ENCODE data around the gene UGT1A8. TPM values are rescaled to one million over a fixed set of nuclear protein-coding genes. Genes with fewer than 3 reads are reported as not detected.

Gene UGT1A8
- total RNA-seq, 2 donors from 2014 or later: 15.9 to 16.8 TPM

- Histone ChIP-seq H3K9ac (ENCODE audit: low read depth in 2 of 2, low read length in 2 of 2) (no peak overlapping the region), H3K27me3 (no peaks in the 10 kb centered on the region), H3K4me1 (no peaks in the 10 kb centered on the region), H3K27ac (no peak overlapping the region), H3K9me3 (no peaks in the 10 kb centered on the region), H3K4me3 (no peak overlapping the region), H3K36me3 (no peaks in the 10 kb centered on the region)
- intact Hi-C loops (cut with DNase I): no loop called here
- no peak for TF ChIP-seq CTCF (IDR thresholded peaks at IDR 0.05)
- no peak for DNase-seq
Observed at GRCh38 chr2:233658610-233659009, 41.2 kb downstream of the UGT1A8 start.

DNA sequence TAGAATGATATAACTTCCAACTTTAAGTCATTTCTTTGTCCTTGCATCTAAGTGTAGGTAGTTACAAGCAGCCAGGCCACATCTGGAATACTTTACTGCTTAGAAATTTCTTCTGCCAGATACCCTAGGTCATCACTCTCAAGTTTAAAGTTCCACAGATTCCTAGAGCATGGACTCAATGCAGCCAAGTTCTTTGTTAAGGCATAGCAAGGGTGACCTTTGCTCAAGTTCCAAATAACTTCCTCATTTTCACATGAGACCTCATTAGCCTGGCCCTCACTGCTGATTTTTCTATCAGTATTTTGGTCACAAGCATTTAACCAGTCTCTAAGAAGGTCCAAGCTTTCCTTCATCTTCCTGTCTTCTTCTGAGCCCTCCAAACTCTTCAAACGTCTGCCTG lies 46.5 kb downstream of the UGT1A8 start:
- H3K9ac ChIP-seq (ENCODE audit: low read depth in 2 of 2, low read length in 2 of 2): no peak overlapping the region
- H3K4me3 ChIP-seq: no peak overlapping the region
- intact Hi-C loops (cut with DNase I): no loop called here
- no peaks in the 10 kb centered on the region for H3K4me1 ChIP-seq
- no peaks in the 10 kb centered on the region for H3K9me3 ChIP-seq
- H3K36me3 ChIP-seq: no peaks in the 10 kb centered on the region
- no peak for TF ChIP-seq CTCF (IDR thresholded peaks at IDR 0.05)
- no peaks in the 10 kb centered on the region for H3K27me3 ChIP-seq
- DNase-seq: no peak
- H3K27ac ChIP-seq: no peak overlapping the region

DNA sequence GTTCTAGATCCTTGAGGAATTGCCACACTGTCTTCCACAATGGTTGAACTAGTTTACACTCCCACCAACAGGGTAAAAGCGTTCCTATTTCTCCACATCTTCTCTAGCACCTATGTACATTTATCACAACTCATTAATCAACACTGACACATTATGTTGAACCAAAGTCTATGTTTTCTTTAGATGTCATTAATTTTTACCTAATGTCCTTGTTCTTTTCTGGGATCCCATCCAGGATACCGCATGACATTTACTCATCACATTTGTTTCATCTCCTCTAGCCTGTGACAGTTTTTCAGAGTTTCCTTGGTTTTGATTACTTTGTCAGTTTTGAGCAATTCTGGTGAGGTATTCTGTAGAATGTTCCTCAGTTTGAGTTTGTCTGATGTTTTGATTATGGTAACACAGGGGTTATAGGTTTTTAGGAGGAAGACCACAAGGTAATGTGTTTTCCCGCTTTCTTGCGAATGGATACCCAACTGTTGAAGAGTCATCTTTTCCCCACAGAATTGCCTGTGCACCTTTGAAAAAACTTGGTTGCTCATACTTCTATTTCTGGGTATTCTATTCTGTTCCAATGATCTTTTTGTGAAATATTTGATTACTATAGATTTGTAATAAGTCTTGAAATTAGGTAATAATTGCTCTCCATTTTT lies 51.3 kb downstream of the UGT1A8 start:
- H3K27ac ChIP-seq: no peak overlapping the region
- intact Hi-C loops (cut with DNase I): no loop called here
- DNase-seq: no peak

GRCh38 chr2:233671290-233672161 lies 54.1 kb downstream of the UGT1A8 start, which contains the start of gene UGT1A9:
Gene UGT1A9, plus strand, starts transcription at chr2:233671898. Its CDS starts 37 bp downstream, at chr2:233671935.
- no peak for TF ChIP-seq CTCF (IDR thresholded peaks at IDR 0.05)
- no peaks in the 10 kb centered on the region for H3K9me3 ChIP-seq
- no peak within 1 kb of the TSS for H3K27ac ChIP-seq
- H3K36me3 ChIP-seq: no peaks in the 10 kb centered on the region
- H3K9ac ChIP-seq (ENCODE audit: low read depth in 2 of 2, low read length in 2 of 2): no peak within 1 kb of the TSS
- DNase-seq: no peak
- intact Hi-C loops (cut with DNase I): no loop called here
- no peak within 1 kb of the TSS for H3K4me3 ChIP-seq
- H3K4me1 ChIP-seq: no peaks in the 10 kb centered on the region
- no peaks in the 10 kb centered on the region for H3K27me3 ChIP-seq

More for the DNA sequence above, 51.3 kb downstream of the UGT1A8 start:
- no peak overlapping the region for H3K9ac ChIP-seq (ENCODE audit: low read depth in 2 of 2, low read length in 2 of 2)
- no peaks in the 10 kb centered on the region for H3K36me3 ChIP-seq
- TF ChIP-seq CTCF (IDR thresholded peaks at IDR 0.05): no peak
- H3K4me1 ChIP-seq: no peaks in the 10 kb centered on the region
- H3K27me3 ChIP-seq: no peaks in the 10 kb centered on the region
- no peak overlapping the region for H3K4me3 ChIP-seq
- H3K9me3 ChIP-seq: no peaks in the 10 kb centered on the region

DNA sequence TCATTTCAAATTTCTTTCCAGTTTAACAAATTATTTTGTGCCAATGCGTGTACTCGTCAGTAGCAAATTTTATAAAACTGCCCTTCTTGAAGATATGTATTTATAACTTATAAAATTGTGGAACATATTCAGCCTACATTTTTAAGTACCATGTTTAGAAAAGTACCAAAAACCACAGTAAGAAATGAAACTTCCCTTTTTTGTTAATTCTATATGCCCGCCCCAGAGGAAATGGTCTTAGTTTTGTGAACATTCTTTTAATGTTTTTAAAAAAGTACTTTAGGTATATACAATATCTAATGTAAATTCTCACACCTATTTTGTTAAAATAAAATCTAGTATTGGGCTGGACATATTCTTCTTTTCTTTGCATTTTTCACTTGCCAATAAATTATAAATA lies 55.5 kb downstream of the UGT1A8 start:
- Histone ChIP-seq H3K4me3 (no peak overlapping the region), H3K9me3 (no peaks in the 10 kb centered on the region), H3K27me3 (no peaks in the 10 kb centered on the region), H3K27ac (no peak overlapping the region), H3K4me1 (no peaks in the 10 kb centered on the region), H3K9ac (ENCODE audit: low read depth in 2 of 2, low read length in 2 of 2) (no peak overlapping the region), H3K36me3 (no peaks in the 10 kb centered on the region)
- TF ChIP-seq CTCF (IDR thresholded peaks at IDR 0.05): no peak
- intact Hi-C loops (cut with DNase I): no loop called here
- DNase-seq: no peak

Measured in colonic mucosa (tissue), 4 donors.